Measurements from ENCODE around the gene ALG14. TPM values are rescaled to one million over a fixed set of nuclear protein-coding genes. Genes with fewer than 3 reads are reported as not detected.

The ALG14 gene
- total and polyA plus RNA-seq, 2 of the 4 experiments (the other 2 are of a cell fraction): 1.7 to 2.0 TPM

DNA sequence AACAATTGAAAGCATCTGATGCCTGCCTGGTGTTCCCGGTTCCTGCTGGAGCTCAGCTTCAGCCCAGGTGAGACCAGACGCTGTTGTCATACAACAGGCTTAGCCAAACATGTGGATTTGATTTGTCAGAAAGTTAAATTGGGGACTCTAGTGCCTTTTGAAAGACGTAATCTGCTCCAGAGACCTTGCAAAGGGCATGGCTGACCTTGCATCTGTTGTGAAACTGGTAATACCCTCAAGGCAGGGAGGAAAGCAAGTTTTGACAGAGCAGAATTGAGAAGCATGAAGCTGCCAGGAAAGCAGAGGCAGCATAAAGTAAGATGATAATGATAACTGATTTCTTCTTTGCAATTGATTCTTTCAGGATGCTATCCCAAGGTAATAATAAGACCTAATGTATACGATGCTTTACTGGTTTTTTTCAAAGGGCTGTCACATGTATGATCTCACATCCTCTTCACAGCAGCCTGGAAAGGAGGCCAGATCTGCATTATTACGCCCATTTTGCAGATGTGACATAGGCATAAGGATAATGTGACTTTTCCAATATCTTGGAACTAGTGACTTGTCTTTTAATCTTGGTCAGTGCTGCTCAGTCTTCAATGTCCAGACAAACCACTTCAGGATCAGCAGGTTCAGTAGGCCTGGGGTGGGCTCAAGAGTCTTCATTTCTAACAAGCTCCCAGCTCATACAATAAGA, 121.1 kb downstream of the ALG14 start:
- H3K4me1 ChIP-seq (ENCODE audit: control insufficient read depth, insufficient read depth, low read length): peaks cover 17% of the 10 kb centered on the region
- no peak overlapping the region for H4K5ac ChIP-seq (ENCODE audit: low read depth, low read length)
- dilution Hi-C loops (cut with HindIII; ENCODE audit: low sequenced_read_pairs, unreplicated experiment): no loop called here
- H3K9me3 ChIP-seq (ENCODE audit: control insufficient read depth, insufficient read depth, low read length): no peaks in the 10 kb centered on the region
- no peak for DNase-seq
- no peaks in the 10 kb centered on the region for H3K36me3 ChIP-seq (ENCODE audit: control insufficient read depth, insufficient read depth, low read length)
- ATAC-seq (ENCODE audit: low read depth): no peak
- H4K20me1 ChIP-seq (ENCODE audit: insufficient read depth, low read length): no peaks in the 10 kb centered on the region
- H2AK9ac ChIP-seq (replicated peaks; ENCODE audit: low read depth, low read length, poor library complexity): no peak overlapping the region
- no peaks in the 10 kb centered on the region; the same call in 1 of the 2 replicates for H3K9me1 ChIP-seq (ENCODE audit: insufficient read depth, low read length)
- H3K14ac ChIP-seq (replicated peaks; ENCODE audit: low read depth, low read length): peak overlapping the region; percentile 25; the same call in 1 of the 2 replicates
- no peak overlapping the region for H3K56ac ChIP-seq (ENCODE audit: extremely low read depth, insufficient read depth, low read length)
- no peak overlapping the region for H3K23ac ChIP-seq (ENCODE audit: low read depth, low read length)
- no peak overlapping the region for H3K4ac ChIP-seq (ENCODE audit: low read depth, low read length)
- no peak overlapping the region for H3K27ac ChIP-seq (ENCODE audit: insufficient read depth, low read length)
- intact Hi-C loops (cut with micrococcal nuclease): no loop called here
- ChIA-PET POLR2A (ENCODE audit: unreplicated experiment) (no interaction called here), CTCF (no interaction called here)
- H3K4me3 ChIP-seq (ENCODE audit: insufficient read depth, low read depth, low read length): no peak overlapping the region
- H3K79me1 ChIP-seq (ENCODE audit: low read depth in 1 of 2, low read length in 2 of 2): no peaks in the 10 kb centered on the region
- no TSS peak for BruUV-seq (replicated peaks)
- H2BK5ac ChIP-seq (ENCODE audit: low read depth, low read length, poor library complexity, severe bottlenecking): no peak overlapping the region
- peak overlapping the region; percentile 15; the same call in 1 of the 2 replicates for H2BK20ac ChIP-seq (ENCODE audit: low read depth, low read length)
- no peak overlapping the region for H2BK120ac ChIP-seq (ENCODE audit: low read depth, low read length)
- TF ChIP-seq CTCF (conservative IDR thresholded peaks at IDR 0.05; ENCODE audit: low read depth, low read length): no peak
- no peak for TF ChIP-seq FOS (IDR thresholded peaks at IDR 0.05; ENCODE audit: low read depth, low read length)
- no peak for TF ChIP-seq CHD1 (IDR thresholded peaks at IDR 0.05; ENCODE audit: low read depth, low read length)
- no peak for TF ChIP-seq RFX5 (IDR thresholded peaks at IDR 0.05; ENCODE audit: low read depth, low read length)
- no peak overlapping the region for H3K18ac ChIP-seq (ENCODE audit: low read depth, low read length)
- in situ Hi-C loops (cut with MboI; ENCODE audit: low sequenced_read_pairs): no loop called here
- H4K91ac ChIP-seq (ENCODE audit: insufficient read depth, low read depth, low read length): no peak overlapping the region
- H3K27me3 ChIP-seq (ENCODE audit: control insufficient read depth, insufficient read depth, low read length): no peaks in the 10 kb centered on the region
- no peak overlapping the region for H3K9ac ChIP-seq (ENCODE audit: low read depth, low read length)
- no peak overlapping the region for H4K8ac ChIP-seq (ENCODE audit: low read depth in 2 of 2, low read length in 2 of 2)
- no peak overlapping the region; the same call in 1 of the 2 replicates for H2AK5ac ChIP-seq (ENCODE audit: low read depth, low read length)
- H3K4me2 ChIP-seq (ENCODE audit: low read depth, low read length): no peak overlapping the region
- 80% methylated on average over 1 of the region's 5 CpGs; no CpG with 5 or more reads in 1 of the 2 experiments for WGBS, 2 experiments (ENCODE audit: extremely low coverage in 2 of 2, insufficient read length in 1 of 2)
- H2AFZ ChIP-seq (replicated peaks; ENCODE audit: low read length, poor library complexity): no peak overlapping the region
- H2BK15ac ChIP-seq (ENCODE audit: low read depth, low read length): no peak overlapping the region
